GM21528 (cell line): ENCODE data around the gene ADAMTS19.
"Not testable (repeated sequence)": the region's sequence is repeated elsewhere in the genome, so short reads cannot be mapped to it uniquely, and the experiment has no call there.

Experiments
- ATAC-seq: cut with Tn5 transposase; IDR thresholded peaks from one replicate; pipeline ENCODE4 v1.9.1; 2021; ENCODE audit warnings: mild to moderate bottlenecking, moderate library complexity; ENCODE audit not compliant: unreplicated experiment, low FRiP score

The ADAMTS19 gene

GRCh38 chr5:129563585-129563984, 103.5 kb downstream of the ADAMTS19 start:
- ATAC-seq = no peak

DNA sequence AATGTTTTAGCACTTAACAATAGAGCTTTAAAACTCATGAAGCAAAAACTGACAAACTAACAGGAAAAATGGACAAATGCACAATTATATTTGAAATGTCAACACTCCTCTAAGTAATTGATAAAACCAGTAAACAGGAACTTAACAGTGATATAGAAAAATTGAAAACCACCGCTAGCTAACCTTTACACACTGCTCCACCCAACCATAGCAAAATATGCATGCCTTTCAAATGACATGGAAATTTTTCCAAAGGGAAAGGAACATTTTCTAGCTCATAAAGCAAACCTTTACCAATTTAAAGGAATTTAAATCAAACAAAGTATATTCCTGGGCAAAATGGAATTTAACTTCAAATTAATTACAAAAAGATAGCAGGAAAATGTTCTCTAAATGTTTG, 109.2 kb downstream of the ADAMTS19 start:
- no peak for ATAC-seq

DNA sequence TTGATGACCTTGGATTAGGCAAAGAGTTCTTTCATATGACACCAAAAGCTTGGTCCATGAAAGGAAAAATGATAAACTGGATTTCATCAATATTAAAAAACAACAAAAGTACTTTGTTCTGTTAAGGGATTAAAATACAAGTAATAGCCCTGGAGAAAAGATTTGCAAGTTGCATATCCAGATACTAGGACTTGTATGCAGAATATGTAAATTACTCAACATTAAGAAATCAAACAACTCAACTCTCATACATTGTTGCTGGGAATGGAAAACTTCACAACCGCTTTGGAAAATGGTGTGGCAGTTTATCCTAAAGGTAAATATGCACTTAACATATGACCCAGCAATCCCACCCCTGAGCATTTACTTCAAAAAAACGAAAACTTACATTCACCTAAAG, 112.0 kb downstream of the ADAMTS19 start:
- ATAC-seq = no peak

DNA sequence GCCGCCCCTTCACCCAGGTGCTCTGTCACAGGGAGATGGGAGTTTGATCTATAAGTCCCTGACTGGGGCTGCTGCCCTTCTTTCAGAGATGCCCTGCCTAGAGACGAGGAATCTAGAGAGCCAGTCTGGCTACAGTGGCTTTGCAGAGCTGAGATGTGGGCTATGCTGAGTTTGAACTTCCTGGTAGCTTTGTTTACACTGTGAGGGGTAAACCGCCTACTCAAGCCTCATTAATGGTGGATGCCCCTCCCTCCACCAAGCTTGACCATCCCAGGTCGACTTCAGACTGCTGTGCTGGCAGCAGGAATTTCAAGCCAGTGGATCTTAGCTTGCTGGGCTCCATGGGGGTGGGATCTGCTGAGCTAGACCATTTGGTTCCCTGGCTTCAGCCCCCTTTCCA, 124.4 kb downstream of the ADAMTS19 start:
- ATAC-seq = not testable (repeated sequence)

DNA sequence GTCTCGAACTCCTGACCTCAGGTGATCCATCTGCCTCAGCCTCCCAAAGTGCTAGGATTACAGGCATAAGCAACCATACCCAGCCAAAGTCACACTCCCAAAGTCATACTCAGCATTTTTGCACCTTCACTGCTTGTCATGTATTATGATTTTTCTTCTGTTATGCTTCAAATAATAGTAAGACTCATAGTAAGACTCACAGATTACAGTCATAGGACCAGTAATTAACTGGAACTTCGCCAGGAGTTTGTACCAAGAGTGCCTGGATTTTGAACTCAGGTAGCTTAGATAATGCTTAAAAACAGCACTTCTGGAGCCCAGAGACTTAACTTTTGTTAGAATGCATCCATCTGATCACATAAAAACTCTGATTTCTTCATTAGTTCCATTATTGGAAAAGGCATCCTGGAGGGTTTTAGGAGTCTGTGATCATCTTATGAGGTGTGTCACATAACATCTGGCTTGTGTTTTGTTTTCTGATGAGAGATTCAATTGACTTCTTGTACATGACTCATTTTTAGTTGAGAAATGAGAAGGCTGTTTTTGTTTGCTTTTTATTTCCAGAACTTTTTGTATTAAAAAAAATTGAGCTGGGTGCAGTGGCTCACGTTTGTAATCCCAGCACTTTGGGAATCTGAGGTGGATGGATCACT, 131.5 kb downstream of the ADAMTS19 start:
- ATAC-seq = no peak

DNA sequence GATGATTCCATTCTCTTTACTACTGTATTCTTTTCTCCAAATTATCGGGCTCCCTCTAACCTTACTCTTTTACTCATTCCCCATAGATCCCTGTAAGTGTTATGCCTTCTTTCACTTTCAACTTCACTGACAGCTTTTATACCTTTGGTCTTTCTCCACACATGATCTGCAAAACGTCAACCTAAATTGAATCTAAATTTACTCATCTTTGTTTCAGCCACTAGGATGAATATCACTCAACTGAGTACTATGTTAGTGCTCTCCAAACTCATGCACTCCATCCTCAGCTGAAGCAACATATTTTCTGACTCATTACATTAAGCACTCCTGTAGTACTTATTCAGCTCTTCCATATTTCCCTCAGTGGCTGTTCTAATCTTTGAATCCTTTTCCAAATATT, 133.4 kb downstream of the ADAMTS19 start:
- no peak for ATAC-seq

- ATAC-seq = no peak
Observed at GRCh38 chr5:129601576-129601975, 141.5 kb downstream of the ADAMTS19 start.

- no peak for ATAC-seq
Observed at GRCh38 chr5:129608350-129608749, 148.3 kb downstream of the ADAMTS19 start.

- peak; percentile 72 for ATAC-seq
Observed at GRCh38 chr5:129609710-129610109, 149.6 kb downstream of the ADAMTS19 start.

DNA sequence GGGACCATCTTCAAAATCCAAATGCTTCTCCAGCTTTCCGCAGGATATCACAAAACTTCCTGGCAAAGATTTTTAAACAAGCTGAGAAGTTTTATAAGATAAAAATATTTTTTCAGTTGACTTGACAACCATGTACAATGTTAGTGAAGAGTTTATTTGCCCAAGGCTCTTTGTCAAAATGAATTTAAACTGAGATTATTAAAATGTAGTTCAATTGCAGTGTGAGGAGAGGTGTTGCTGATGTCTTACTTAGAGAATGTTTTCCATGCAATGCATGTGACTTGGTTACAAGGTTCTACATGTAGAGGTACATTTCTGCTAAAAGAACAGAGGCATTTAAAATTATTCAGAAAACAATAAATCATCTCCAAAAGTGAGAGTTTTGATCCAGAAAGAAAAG, 156.4 kb downstream of the ADAMTS19 start:
- no peak for ATAC-seq

DNA sequence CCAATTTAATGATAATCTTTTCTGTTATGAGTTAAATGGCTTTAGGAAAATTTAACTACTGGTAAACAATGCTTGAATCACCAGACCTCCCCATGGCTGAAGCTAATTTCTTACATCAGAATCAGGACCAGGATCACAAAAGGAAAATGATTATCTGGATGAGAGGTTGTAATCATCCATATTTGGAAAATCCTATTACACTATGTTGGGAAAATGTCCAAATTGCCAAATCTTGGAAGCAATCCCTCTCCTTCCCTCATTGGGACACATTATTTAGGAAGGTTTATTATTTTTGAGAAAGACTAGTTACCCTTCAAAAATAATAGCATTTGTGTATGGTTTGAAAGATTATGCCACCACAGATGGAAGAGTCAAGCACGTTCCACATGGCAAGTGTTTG, 157.1 kb downstream of the ADAMTS19 start:
- no peak for ATAC-seq

GRCh38 chr5:129619782-129620181, 159.7 kb downstream of the ADAMTS19 start:
- no peak for ATAC-seq

- no peak for ATAC-seq
Observed at GRCh38 chr5:129622531-129622930, 162.4 kb downstream of the ADAMTS19 start.

GRCh38 chr5:129629575-129629974, 169.5 kb downstream of the ADAMTS19 start:
- no peak for ATAC-seq

GRCh38 chr5:129630101-129630500, 170.0 kb downstream of the ADAMTS19 start:
- ATAC-seq = no peak

GRCh38 chr5:129631961-129632360, 171.9 kb downstream of the ADAMTS19 start:
- ATAC-seq = no peak

DNA sequence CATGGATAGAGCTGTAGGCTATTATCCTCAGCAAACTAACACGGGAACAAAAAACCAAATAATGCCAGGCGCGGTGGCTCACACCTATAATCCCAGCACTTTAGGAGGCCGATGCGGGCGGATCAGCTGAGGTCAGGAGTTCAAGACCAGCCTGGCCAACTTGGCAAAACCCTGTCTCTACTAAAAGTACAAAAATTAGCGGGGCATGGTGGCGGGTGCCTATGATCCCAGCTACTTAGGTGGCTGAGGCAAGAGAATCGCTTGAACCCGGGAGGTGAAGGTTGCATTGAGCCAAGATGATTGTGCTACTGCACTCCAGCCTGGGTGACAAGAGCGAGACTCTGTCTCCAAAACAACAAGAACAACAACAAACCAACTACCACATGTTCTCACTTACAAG, 177.4 kb downstream of the ADAMTS19 start:
- ATAC-seq = not testable (repeated sequence)

DNA sequence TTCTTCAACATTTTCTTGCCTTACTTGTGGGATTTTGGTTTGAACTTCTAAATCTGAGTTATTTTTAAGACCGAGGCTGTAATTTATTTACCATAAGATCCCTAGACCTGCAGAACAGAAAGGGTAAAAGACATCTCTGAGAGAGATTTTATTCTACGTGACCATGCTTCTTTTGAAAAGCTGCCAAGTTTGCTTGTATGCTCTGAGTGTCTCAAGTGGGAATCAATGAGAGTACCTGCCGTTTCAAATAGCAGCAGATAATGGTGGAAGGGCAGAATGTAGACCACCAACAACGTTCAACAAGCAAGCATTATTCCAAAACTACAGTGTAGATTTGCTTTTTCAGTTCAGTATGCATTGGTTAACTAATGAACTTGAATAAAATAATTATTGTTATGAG, 179.2 kb downstream of the ADAMTS19 start:
- ATAC-seq = no peak

- ATAC-seq = no peak
Observed at GRCh38 chr5:129652349-129653056, 192.4 kb downstream of the ADAMTS19 start.

- ATAC-seq = no peak
Observed at GRCh38 chr5:129653057-129653375, 192.9 kb downstream of the ADAMTS19 start.

- ATAC-seq = no peak
Observed at GRCh38 chr5:129653442-129653841, 193.3 kb downstream of the ADAMTS19 start.

DNA sequence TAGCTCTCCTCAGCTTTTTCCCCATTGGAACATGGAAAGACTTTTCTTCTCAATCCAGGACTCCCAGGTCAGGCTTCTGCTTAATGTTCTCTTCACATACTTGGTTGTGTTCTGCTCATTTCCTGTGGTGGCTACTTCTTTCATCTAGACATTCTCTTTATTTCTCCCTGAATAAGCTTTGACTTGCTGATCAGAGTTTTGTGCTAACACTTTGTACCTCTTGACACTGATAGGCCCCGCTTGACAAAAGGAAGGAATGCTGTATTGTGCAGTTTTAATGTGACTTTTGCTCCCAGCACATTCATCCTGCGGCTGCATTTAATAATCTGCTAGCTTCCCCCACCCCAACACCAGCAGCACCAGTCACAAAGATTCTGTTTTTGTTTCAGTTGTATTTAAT, 196.9 kb downstream of the ADAMTS19 start:
- ATAC-seq = no peak
